Coronary artery (tissue), 2 donors: ENCODE measurements around the gene TRAF3.

Experiments used
- DNase-seq: peaks from one replicate; pipeline ENCODE4 v3.0.0-alpha.2; 2017; ENCODE audit warnings: low spot score
- H3K27ac ChIP-seq, 2 donors: fragments of 200-600 bp; sonication (generic); one replicate each; pipeline ENCODE4 v1.5.1; 2016 to 2019
- H3K4me3 ChIP-seq: fragments of 200-600 bp; sonication (generic); 2 replicates; pipeline ENCODE4 v1.5.1; 2016; ENCODE audit warnings: mild to moderate bottlenecking, moderate library complexity
- CTCF ChIP-seq: fragments of 200-600 bp; sonication (generic); IDR thresholded peaks from one replicate; pipeline ENCODE4 v1.5.1; 2019; ENCODE audit warnings: antibody characterized with exemption

Gene TRAF3

GRCh38 chr14:102840115-102840514 lies 62.9 kb downstream of the TRAF3 start:
- H3K27ac ChIP-seq: no peak overlapping the region
- no peak for TF ChIP-seq CTCF
- DNase-seq: no peak
- H3K4me3 ChIP-seq: no peak overlapping the region

GRCh38 chr14:102840771-102841528 lies 63.7 kb downstream of the TRAF3 start:
- no peak overlapping the region for H3K27ac ChIP-seq
- DNase-seq: no peak
- H3K4me3 ChIP-seq: no peak overlapping the region
- no peak for TF ChIP-seq CTCF

GRCh38 chr14:102848830-102849525 lies 71.7 kb downstream of the TRAF3 start:
- no peak for TF ChIP-seq CTCF
- H3K27ac ChIP-seq: peak overlapping the region; percentile 32 to 57
- no peak for DNase-seq
- H3K4me3 ChIP-seq: peak overlapping the region; percentile 39

- Histone ChIP-seq H3K4me3 (peak overlapping the region; percentile 39), H3K27ac (peak overlapping the region; percentile 32 to 57)
- TF ChIP-seq CTCF: no peak
- no peak for DNase-seq
Observed at GRCh38 chr14:102849526-102850379, 72.5 kb downstream of the TRAF3 start.

- Histone ChIP-seq H3K4me3 (no peak overlapping the region), H3K27ac (no peak overlapping the region)
- TF ChIP-seq CTCF: no peak
- DNase-seq: no peak
Observed at GRCh38 chr14:102853648-102854047, 76.4 kb downstream of the TRAF3 start.

GRCh38 chr14:102854091-102854703 lies 76.9 kb downstream of the TRAF3 start:
- TF ChIP-seq CTCF: no peak
- no peak overlapping the region for H3K27ac ChIP-seq
- no peak overlapping the region for H3K4me3 ChIP-seq
- DNase-seq: no peak
